HG02938 (cell line): ENCODE data around the gene MBOAT2.
A peak's percentile ranks its signal among the peaks of the same experiment; 100 is the strongest.
"Not testable (repeated sequence)": the region's sequence is repeated elsewhere in the genome, so short reads cannot be mapped to it uniquely, and the experiment has no call there.

Experiments used
- ATAC-seq: cut with Tn5 transposase; IDR thresholded peaks from one replicate; pipeline ENCODE4 v1.9.1; 2021; ENCODE audit warnings: mild to moderate bottlenecking, moderate library complexity; ENCODE audit not compliant: unreplicated experiment

Gene MBOAT2, protein sequence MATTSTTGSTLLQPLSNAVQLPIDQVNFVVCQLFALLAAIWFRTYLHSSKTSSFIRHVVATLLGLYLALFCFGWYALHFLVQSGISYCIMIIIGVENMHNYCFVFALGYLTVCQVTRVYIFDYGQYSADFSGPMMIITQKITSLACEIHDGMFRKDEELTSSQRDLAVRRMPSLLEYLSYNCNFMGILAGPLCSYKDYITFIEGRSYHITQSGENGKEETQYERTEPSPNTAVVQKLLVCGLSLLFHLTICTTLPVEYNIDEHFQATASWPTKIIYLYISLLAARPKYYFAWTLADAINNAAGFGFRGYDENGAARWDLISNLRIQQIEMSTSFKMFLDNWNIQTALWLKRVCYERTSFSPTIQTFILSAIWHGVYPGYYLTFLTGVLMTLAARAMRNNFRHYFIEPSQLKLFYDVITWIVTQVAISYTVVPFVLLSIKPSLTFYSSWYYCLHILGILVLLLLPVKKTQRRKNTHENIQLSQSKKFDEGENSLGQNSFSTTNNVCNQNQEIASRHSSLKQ

DNA sequence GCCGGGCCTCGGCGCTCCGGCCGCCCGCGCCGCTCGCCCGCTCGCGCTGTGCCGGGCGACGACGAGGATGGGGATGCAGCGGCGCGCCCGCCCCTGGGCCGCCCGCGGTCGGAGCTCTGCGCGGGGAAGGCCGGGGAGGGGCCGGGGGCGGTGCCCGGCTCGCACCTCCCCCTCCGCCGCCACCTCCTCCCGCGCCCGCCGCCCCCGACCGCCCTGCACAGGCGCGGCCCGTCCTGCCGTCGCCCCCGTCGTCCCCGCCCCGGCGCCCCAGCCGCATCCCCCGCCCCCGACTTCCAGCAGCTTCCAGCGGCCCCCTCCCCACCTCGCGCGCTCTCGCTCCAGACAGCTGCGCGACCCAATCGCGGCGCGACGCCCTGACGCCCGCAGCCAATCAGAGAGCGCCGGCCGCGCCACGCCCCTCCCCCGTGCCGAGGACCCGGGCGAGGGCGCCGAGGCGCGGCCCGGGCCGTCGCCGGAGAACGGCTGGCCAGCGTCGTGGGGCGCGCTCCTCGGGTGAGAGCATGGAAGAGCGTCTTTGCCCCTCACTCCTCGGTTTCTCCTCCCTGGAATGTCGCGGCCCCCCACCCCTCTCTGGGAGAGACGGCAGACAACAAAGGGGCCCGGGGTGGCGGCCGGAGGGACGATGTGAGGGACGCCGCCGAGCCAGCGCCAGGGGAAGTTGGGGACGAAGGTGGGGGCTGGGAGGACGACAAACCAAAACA lies at the start of gene MBOAT2:
MBOAT2 (minus strand) TSS at position 69 of the 722 bp plus-strand sequence. CDS start 70 bp downstream, outside the sequence.
- ATAC-seq: peak; percentile 65

DNA sequence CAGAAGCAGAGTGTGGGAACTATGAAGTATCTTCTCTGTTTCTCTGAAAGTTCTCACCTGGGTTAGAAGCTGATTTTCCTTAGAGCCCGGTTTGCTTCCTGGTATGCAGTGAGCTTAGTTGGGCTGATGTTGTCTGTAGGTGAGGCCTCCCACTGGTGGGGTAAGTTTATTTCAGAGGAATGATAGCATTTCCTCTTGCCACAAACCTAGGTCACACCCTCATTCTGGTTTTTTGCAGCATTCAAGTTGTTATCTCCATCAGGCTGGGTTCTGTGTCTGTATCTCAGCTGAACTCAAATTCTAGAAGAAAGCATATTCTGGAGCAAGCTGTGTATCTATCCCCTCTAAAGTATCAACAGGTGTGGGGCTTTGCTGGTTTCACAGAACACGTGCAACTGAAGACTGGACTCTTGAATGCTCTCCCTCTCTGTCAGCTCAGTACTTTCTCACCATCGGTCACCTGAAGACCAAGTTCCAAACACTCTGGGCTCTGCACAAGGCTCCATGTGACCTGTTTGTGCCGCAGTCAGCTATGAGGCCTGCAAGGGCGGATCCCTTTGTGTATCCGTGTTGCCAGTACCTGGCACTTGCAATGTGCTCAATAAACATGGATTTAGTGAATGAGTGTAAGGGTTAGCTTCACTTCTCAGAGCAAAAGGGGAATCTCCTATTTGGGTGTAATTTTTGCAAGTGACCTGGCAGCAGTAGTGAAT lies 49.5 kb upstream of the MBOAT2 start:
- ATAC-seq: no peak

DNA sequence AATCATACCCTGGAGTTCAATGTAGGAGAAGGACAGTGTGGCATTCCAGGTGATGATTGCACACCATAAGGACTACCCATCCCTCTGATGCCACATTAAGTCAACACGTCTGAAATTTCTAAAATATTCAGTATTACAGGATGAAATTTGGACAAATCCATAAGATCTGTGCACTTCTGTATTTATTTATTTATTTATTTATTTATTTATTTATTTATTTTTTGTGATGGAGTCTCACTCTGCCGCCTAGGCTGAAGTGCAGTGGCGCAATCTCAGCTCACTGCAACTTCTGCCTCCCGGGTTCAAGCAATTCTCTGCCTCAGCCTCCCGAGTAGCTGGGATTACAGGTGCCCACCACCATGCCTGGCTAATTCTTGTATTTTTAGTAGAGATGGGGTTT lies 48.0 kb upstream of the MBOAT2 start:
- ATAC-seq: not testable (repeated sequence)

DNA sequence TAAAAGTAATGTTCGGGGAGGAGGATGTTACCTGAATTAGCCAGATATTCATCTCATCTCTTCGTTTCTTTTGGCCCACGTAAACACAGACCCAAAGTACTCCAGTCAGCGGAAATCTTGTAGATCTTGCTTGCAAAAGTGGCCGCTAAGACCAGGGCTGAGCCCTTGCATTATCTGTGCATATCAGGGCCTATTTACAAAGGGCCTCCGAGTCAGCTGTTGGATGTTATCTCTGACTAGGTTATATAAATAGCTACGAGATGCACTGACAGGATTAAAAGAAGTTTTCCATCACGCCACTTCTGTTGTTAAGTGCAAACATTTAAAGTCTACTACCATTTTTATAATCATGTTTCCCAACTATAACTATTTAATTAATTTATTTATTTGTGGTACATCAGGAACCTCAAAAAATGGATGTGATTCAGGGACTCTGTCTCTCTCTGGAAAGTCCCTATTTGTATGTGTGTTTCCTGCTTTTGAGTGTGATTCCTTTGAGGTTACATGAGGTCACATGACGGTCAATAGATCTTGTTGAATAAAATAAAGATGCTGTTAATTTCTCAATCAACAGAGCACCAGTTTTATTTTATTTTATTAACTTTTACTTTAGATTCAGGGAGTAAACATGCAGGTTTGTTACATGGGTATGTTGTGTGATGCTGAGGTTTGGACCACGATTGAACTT lies 46.8 kb upstream of the MBOAT2 start:
- no peak for ATAC-seq

DNA sequence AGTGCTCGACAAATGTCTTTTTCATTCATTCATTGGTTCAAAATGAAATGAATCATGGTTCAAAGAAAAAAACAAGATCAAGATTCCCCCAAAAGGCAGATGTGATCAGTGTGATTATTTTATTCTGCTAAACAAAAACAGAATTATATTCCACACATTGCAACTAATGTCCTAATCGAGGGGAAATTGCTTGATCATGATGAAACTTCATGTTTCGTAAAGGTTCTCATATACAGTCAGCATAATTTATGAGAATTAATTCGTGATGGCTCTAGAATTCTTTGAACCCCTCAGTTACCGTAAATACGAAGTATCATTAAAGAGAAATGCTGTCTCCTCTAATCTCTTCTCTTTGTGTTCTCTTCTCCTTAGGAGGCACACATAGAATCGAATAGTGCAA lies 42.1 kb upstream of the MBOAT2 start:
- no peak for ATAC-seq

DNA sequence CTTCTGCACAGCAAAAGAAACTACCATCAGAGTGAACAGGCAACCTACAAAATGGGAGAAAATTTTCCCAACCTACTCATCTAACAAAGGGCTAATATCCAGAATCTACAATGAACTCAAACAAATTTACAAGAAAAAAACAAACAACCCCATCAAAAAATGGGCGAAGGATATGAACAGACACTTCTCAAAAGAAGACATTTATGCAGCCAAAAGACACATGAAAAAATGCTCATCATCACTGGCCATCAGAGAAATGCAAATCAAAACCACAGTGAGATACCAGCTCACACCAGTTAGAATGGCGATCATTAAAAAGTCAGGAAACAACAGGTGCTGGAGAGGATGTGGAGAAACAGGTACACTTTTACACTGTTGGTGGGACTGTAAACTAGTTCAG lies 40.0 kb upstream of the MBOAT2 start:
- ATAC-seq: not testable (repeated sequence)

DNA sequence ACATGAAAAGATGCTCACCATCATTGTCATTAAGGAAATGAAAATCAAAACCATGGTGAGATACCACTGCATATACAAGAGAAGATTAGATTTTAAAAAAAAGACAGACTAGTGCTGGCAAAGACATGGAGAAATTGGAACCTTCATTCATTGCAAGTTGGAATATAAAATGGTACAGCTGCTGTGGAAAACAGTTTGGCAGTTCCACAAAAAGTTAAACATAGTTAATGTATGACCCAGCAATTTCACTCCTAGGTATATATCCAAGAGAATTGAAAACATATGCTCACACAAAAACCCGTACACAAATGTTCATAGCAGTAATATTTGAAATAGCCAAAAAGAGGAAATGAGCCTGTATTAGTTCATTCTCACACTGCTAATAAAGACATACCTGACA lies 33.7 kb upstream of the MBOAT2 start:
- ATAC-seq: no peak

DNA sequence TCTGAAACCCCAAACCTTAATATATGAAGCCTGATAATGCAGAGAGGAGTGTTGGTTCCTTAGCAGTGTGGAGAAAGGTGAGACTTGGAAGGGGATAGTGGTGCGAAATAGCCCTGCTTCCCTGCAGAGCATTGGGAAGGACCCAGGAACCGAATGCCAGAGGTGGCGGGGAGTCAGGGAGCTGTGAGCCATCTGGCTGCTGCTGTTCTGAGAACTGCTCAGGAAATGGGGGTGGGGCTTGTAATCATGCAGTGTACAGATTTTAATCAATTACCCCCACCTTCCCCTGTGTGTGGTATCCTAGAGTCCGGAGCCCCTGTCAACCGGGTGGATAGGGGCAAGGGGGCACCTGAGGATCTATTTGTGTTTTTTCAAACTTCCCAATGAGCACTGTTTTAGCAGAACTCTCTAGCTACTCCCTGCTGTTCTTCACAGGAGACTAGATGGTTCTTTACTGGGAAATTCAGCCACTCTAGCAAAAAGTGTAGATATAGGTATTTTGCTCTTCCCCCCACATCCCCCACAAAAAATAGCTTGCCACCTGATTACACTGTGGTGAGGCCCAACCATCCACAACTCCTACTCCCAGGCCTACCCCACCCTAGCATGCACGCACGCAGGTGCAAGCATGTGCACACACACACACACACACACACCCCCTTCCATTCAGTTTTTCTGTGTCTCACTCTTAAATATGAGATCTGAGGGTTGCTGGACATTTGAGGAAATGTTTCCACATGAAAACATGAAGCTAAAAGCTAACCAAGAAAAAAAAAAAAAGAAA lies 30.1 kb upstream of the MBOAT2 start:
- no peak for ATAC-seq

DNA sequence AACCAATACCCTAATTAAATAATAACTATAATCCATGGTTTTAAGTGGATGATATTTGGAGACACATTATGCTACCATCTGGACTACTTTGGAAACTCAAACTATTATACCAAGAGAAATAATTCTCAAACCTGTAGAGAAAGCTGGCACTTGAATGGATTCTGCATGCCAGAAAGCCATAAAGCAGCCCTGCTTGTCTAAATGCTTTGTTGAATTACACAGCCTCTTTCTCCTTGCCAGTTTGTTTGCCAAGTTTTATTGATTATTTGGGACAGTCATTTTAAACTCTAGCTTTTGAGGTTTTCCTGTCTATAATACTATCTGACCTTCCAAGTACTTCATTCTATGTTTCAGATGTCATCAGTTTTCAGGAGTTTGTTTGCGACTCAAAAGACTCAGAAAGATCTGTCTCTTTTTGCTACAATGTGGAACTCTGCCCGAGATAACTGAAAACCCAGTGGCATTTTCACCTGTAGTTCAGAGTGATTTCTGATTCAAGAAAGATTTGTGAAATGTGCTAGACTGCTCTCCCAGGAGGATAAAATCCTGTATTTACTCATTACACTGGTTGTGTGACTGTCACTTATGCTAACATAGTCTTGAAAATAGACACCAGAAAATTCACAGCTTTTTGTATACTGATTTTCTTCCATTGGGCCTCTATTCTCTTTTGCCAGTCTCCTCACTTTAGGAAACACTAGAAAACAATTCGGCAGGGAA lies 29.2 kb upstream of the MBOAT2 start:
- ATAC-seq: no peak

DNA sequence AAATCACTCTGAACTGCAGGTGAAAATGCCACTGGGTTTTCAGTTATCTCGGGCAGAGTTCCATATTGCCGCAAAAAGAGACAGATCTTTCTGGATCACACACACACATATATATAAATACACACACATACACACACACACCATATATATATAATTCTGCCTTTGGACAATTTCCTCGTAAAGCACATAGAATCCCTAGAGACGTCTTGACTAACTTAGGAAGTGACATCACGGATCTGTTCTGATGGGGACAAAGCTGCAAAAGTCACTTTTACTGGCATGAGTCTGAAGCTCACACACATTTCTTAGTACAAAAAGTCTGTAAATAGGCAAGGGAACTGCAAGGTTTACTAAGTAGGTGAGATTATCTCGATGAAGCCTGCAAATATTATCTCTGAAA lies 28.6 kb upstream of the MBOAT2 start:
- ATAC-seq: no peak

DNA sequence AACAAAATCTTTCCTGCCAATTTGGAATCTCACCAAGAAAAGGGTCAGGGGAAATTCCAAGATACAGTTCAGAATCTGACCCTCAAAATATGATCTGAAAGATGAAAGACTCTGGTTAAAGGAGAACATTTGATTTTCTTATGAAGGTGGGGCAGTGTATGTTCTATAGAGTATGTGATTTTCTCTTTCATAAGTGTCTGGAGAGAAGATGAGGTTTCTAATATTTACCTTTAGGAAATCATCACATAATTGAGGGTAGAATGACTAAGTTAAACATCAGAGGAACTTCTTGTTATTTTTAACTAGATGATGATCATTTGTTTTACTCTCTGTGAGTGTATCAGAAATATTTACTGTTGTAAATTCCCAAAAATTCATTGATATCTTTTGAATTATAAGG lies 27.8 kb upstream of the MBOAT2 start:
- no peak for ATAC-seq

DNA sequence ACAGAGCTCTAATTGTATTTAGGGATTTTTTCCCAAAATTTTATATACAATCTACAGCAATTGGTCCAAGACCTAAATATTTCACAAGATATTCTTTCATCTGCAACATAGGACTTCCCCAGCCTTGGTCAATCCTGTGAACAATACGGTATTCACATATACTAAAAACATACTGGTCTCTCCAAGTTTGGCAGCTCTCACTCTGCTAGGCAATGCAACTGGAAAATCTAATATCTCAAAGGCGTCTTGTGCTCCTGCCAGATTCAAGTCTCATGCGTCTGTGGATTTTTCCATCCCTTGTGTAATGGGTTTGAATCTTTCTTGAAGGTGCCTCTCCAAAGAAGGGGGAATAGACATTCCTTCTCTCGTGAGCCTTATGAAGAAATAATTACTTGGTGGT lies 27.4 kb upstream of the MBOAT2 start:
- ATAC-seq: no peak

DNA sequence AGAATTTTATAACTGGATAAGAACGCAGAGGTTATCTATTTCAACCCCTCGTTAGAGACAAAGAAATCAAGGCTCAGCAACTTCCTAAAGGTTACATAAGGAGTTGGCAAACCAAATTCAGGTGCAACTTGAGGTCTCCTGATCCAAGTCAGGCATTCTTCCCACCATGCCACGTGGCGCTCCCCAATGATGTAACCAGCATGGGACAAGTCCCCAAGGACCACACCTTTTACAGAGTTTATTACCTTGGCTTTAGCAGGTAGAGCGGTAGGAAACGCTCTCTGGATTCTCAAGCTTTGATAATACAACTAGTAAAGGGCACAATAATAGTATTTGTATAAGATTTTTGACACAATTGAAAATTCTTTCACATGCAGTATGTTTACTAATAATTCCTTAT lies 26.7 kb upstream of the MBOAT2 start:
- ATAC-seq: no peak

DNA sequence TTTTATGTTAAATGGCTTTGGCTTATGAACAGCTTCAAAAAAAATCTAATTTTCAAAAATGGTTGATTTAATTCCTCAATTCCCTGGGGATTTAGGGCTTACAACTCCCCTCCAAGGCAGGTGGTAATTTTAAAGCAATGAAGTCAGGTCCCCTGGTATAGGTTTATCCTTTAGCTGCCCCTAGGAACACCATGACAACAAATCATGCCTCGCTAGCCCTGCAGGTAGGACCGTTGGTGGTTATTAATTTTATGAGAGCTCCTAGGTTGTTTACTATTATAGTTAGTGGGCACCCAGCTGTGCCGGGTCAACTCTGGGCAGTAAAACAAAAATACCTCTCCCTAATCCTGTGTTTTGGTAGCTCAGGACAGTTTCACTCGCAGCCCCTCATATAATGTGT lies 26.2 kb upstream of the MBOAT2 start:
- no peak for ATAC-seq

DNA sequence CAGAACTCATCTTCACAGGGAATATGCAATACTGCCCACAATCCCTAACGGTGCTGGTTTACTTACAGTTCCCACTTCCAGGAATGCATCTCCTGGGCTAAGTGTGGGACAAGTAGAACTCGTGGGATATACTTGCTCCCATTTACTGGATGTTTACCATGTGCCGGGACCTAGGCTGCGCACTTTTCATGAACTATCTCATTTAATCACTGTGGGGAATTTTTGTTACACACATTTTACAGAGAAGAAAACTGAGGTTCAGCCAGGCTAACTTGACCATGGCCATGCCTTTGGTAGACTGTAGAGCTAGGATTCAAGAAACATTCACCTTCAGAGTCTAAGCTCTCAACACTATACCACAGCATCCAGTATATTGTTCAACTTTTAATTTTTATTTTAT lies 24.4 kb upstream of the MBOAT2 start:
- ATAC-seq: no peak

DNA sequence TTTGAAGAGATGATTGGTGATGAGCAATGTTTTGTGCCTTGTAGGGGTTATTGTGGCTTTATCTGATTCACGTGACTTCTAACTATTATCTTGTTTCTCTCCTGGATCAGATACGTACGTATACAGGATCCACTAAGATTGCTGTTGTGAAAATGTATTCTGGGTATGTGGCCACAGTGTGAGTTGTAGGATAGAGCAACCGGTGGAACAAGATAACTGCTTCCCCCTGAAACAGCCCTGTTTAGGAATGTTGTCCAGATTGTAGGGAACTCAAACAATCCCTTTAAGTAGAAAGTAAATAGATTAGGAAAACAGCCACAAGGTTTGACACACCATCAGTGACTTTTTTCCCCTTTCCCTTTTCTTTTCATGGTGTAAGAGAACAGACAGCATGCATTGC lies 22.3 kb upstream of the MBOAT2 start:
- ATAC-seq: no peak

DNA sequence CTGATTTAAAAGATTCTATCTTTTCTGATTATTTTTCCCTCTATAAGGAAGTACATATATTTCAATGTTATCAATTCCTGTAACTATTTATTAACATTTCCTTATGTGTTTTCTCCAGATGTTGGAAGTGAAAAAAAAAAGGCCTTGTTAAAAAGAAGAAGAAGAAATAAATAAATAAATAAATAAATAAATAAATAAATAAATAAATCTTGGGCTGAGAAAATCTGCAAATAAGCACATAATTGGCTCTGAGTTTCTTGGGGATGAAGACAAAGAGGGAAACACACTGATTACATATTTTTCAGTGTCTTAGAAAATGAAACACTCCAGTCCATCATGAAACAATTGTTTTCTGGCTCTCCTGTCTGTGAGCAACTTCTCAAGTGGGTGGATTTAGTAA lies 21.1 kb upstream of the MBOAT2 start:
- ATAC-seq: no peak

DNA sequence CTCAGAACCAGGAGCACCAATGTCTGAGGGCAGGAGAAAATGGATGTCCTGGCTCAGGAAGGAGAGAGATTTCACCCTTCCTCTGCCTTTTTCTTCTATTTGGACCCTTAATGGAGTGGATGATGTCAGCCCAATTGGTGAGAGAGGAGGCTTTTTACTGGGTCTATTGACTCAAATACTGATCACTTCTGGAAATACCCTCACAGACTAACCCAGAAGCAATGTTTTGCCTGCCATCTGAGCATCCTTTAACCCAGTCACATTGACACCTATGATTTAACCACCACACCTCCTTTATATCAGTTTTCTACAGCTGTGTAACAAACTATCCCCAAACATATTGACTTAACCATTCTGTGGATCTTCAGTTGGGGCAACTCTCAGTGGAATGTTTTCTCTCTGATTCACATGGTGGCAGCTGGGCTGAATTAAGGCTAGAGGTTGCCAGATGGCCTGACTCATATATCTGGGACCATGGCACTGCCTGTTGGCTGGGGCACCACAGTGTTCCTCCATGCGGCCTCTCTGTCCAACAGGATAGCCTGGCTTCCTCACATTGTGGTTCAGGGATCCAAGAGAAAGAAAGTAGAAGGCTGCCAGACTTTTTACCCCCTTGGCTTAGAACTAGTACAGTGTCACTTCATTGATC lies 18.2 kb upstream of the MBOAT2 start:
- no peak for ATAC-seq

DNA sequence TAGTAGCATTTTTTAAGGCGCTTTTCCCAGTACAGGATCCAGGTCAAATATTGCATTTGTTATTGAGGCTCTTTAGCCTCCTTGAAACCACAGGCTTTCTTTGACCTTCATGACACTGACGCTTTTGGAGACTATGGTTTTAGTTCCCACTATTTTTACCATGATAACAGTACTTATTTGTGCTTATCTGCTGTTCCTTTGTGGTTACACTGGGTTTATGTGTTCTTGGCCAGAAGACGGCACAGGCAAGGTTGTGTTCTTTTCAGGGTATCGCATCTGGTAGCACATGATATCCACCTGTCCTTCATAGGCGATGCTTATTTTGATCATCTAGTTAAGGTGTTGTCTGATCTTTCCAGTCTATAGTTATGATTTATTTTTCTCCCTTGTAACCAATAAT lies 16.8 kb upstream of the MBOAT2 start:
- ATAC-seq: no peak
